H9 (cell line): ENCODE results near the gene RASGRF2. TPM values are rescaled to one million over a fixed set of nuclear protein-coding genes. Genes with fewer than 3 reads are reported as not detected.

Experiments
- DNase-seq: peaks from one replicate; pipeline ENCODE4 v3.0.0-alpha.2; 2017
- H2AFZ ChIP-seq: one replicate; pipeline ENCODE4 v1.6.1; 2013; ENCODE audit warnings: mild to moderate bottlenecking, low read length, control low read depth, moderate library complexity
- H2AK5ac ChIP-seq: 2 replicates; pipeline ENCODE4 v1.6.1; 2013; ENCODE audit warnings: low read length, control low read depth, mixed read lengths; ENCODE audit not compliant: insufficient read length
- H2BK120ac ChIP-seq: one replicate; pipeline ENCODE4 v1.6.1; 2013; ENCODE audit warnings: low read depth, mild to moderate bottlenecking, low read length, control low read depth, inconsistent platforms; ENCODE audit not compliant: poor library complexity, severe bottlenecking
- H2BK12ac ChIP-seq: 2 replicates; pipeline ENCODE4 v1.6.1; 2013; ENCODE audit warnings: low read length, control low read depth, mixed read lengths, low read depth; ENCODE audit not compliant: insufficient read length
- H2BK15ac ChIP-seq: 2 replicates; pipeline ENCODE4 v1.6.1; 2013; ENCODE audit warnings: low read depth, low read length, control low read depth
- H2BK20ac ChIP-seq: one replicate; pipeline ENCODE4 v1.6.1; 2013; ENCODE audit warnings: low read depth, mild to moderate bottlenecking, low read length, control low read depth, inconsistent platforms; ENCODE audit not compliant: poor library complexity, severe bottlenecking
- H2BK5ac ChIP-seq: 2 replicates; pipeline ENCODE4 v1.6.1; 2013; ENCODE audit warnings: low read length, control low read depth, mixed read lengths; ENCODE audit not compliant: insufficient read length
- H3K14ac ChIP-seq: 2 replicates; pipeline ENCODE4 v1.6.1; 2013; ENCODE audit warnings: low read length, control low read depth; ENCODE audit not compliant: insufficient read depth
- H3K18ac ChIP-seq: 2 replicates; pipeline ENCODE4 v1.6.1; 2013; ENCODE audit warnings: low read depth, mild to moderate bottlenecking, mixed read lengths, low read length, control low read depth; ENCODE audit not compliant: insufficient read length
- H3K23ac ChIP-seq: 2 replicates; pipeline ENCODE4 v1.6.1; 2013; ENCODE audit warnings: low read length, control low read depth, mixed read lengths, low read depth; ENCODE audit not compliant: insufficient read length
- H3K23me2 ChIP-seq: 2 replicates; pipeline ENCODE4 v1.6.1; 2013; ENCODE audit warnings: low read depth, mild to moderate bottlenecking, mixed read lengths, low read length, control low read depth; ENCODE audit not compliant: insufficient read length, poor library complexity, severe bottlenecking
- H3K27ac ChIP-seq: 2 replicates; pipeline ENCODE4 v1.5.1; 2013; ENCODE audit warnings: low read length, control low read depth, mixed read lengths, low read depth; ENCODE audit not compliant: insufficient read length
- H3K27me3 ChIP-seq: 2 replicates; pipeline ENCODE4 v1.6.1; 2013; ENCODE audit warnings: low read length, control low read depth, inconsistent platforms; ENCODE audit not compliant: insufficient read depth
- H3K4ac ChIP-seq: 2 replicates; pipeline ENCODE4 v1.6.1; 2013; ENCODE audit warnings: low read depth, mild to moderate bottlenecking, control low read depth, inconsistent platforms, low read length, moderate library complexity
- H3K4me1 ChIP-seq: 2 replicates; pipeline ENCODE4 v1.6.1; 2013; ENCODE audit warnings: low read length, control low read depth, inconsistent platforms; ENCODE audit not compliant: insufficient read depth
- H3K4me2 ChIP-seq: 2 replicates; pipeline ENCODE4 v1.6.1; 2013; ENCODE audit warnings: low read length, control low read depth, mixed read lengths; ENCODE audit not compliant: insufficient read length, insufficient read depth
- H3K56ac ChIP-seq: 2 replicates; pipeline ENCODE4 v1.6.1; 2013; ENCODE audit warnings: low read depth, mild to moderate bottlenecking, mixed read lengths, low read length, control low read depth; ENCODE audit not compliant: insufficient read length
- H3K79me1 ChIP-seq: 2 replicates; pipeline ENCODE4 v1.6.1; 2013; ENCODE audit warnings: low read depth, mild to moderate bottlenecking, moderate library complexity, low read length, control low read depth, inconsistent platforms; ENCODE audit not compliant: insufficient read depth, poor library complexity, severe bottlenecking
- H3K79me2 ChIP-seq: 2 replicates; pipeline ENCODE4 v1.6.1; 2013; ENCODE audit warnings: low read length, control low read depth, inconsistent platforms; ENCODE audit not compliant: insufficient read depth
- H3K9ac ChIP-seq: 2 replicates; pipeline ENCODE4 v1.6.1; 2013; ENCODE audit warnings: low read length, control low read depth, mixed read lengths; ENCODE audit not compliant: insufficient read length; ENCODE audit errors: extremely low read depth
- H3K9me3 ChIP-seq: one replicate; pipeline ENCODE4 v1.6.1; 2013; ENCODE audit warnings: low read depth, low read length, inconsistent platforms; ENCODE audit not compliant: control insufficient read depth
- H3T11ph ChIP-seq: one replicate; pipeline ENCODE4 v1.6.1; 2013; ENCODE audit warnings: mild to moderate bottlenecking, low read length, control low read depth, inconsistent platforms
- H4K20me1 ChIP-seq: one replicate; pipeline ENCODE4 v1.6.1; 2013; ENCODE audit not compliant: control insufficient read depth, insufficient read length, insufficient read depth
- H4K5ac ChIP-seq: 2 replicates; pipeline ENCODE4 v1.6.1; 2013; ENCODE audit warnings: low read depth, mild to moderate bottlenecking, mixed read lengths, low read length, control low read depth; ENCODE audit not compliant: insufficient read length
- H4K8ac ChIP-seq: replicated peaks from 2 replicates; pipeline ENCODE4 v1.6.1; 2013; ENCODE audit warnings: low read length, control low read depth, mixed read lengths, low read depth; ENCODE audit not compliant: insufficient read length
- H4K91ac ChIP-seq: 2 replicates; pipeline ENCODE4 v1.6.1; 2013; ENCODE audit warnings: low read depth, mild to moderate bottlenecking, moderate library complexity, mixed read lengths, low read length, control low read depth; ENCODE audit not compliant: insufficient read length
- H3K27ac Mint-ChIP-seq, 3 experiments: 2 replicates in 2 of 3; 3 replicates in 1 of 3; pipeline ENCODE4 v1.8.0; 2020 to 2021; ENCODE audit warnings: mixed read lengths in 3 of 3, mild to moderate bottlenecking in 1 of 3, moderate library complexity in 1 of 3
- H3K27me3 Mint-ChIP-seq: 2 replicates; pipeline ENCODE4 v1.8.0; 2021; ENCODE audit warnings: low read depth, mild to moderate bottlenecking, moderate library complexity, mixed read lengths
- H3K36me3 Mint-ChIP-seq, 3 experiments: 2 replicates in 2 of 3; 3 replicates in 1 of 3; pipeline ENCODE4 v1.8.0; 2020 to 2021; ENCODE audit warnings: low read depth in 3 of 3, mixed read lengths in 3 of 3; ENCODE audit not compliant: insufficient read depth in 1 of 3
- H3K4me1 Mint-ChIP-seq, 2 experiments: 2 replicates each; pipeline ENCODE4 v1.8.0; 2020; ENCODE audit warnings: mixed read lengths in 2 of 2
- H3K4me3 Mint-ChIP-seq, 2 experiments: 2 replicates in 1 of 2; 3 replicates in 1 of 2; pipeline ENCODE4 v1.8.0; 2020 to 2021; ENCODE audit warnings: mild to moderate bottlenecking in 2 of 2, mixed read lengths in 2 of 2, moderate library complexity in 1 of 2
- H3K9me3 Mint-ChIP-seq, 2 experiments: 2 replicates in 1 of 2; 3 replicates in 1 of 2; pipeline ENCODE4 v1.8.0; 2020; ENCODE audit warnings: mild to moderate bottlenecking in 2 of 2, mixed read lengths in 2 of 2, moderate library complexity in 1 of 2
- WGBS: extraction: QIAGEN DNeasy Blood & Tissue Kit; methylation state at CpG from one replicate; pipeline ENCODE4 v1.1.7; 2013; ENCODE audit warnings: missing lambda C conversion rate, low lambda C conversion rate, mixed read lengths; ENCODE audit not compliant: insufficient read length; ENCODE audit errors: extremely low coverage; 5-methylcytosine and 5-hydroxymethylcytosine counted together
- total RNA-seq: library from RNA; stranded (reverse); gene quantifications from 2 replicates; pipeline ENCODE4 v1.2.1, GENCODE V29; 2021
- TF ChIP-seq, protein P1 (sequence below): fragments of 200-600 bp; sonication (generic); conservative IDR thresholded peaks from 3 replicates; pipeline ENCODE4 v1.8.0; 2021; ENCODE audit warnings: antibody characterized with exemption, mild to moderate bottlenecking

The RASGRF2 gene
- total RNA-seq, 1 experiment from 2014 or later = 13.5 TPM

DNA sequence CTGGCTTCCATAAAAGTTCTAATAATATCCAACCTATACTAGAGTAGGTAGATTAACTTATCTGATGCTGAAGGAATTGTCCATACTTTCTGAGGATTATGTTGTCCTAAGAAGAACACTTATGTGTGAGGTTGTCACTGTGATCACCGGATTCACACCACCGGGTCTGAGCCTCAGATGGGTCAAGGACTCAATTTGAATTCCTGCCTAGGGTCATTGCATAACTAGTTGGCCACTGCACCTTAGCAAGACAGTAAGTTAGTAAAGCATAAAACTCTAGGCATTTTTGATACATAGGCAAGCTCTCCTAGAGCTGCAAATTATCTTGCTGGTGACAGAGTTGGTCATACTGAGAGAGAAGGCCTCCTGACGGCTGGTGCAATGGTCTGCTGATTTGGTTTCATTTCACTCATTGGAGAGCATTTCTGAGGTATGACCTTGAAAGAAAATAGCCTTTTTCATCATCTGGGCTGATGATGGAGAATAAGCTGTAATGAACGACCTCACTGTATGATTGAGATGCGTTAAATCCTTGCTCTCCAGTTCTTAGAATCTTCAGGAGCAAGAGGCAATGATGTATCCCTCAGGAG, 200.9 kb downstream of the RASGRF2 start:
- Histone ChIP-seq H2BK5ac (no peak overlapping the region), H4K5ac (no peak overlapping the region), H3K4me1 (no peaks in the 10 kb centered on the region), H2AK5ac (no peak overlapping the region), H3K79me2 (no peaks in the 10 kb centered on the region), H3K27ac (no peak overlapping the region), H3K14ac (no peak overlapping the region), H2BK12ac (no peak overlapping the region), H3K4ac (no peak overlapping the region), H2BK15ac (no peak overlapping the region), H4K91ac (no peak overlapping the region), H2BK20ac (no peak overlapping the region), H2AFZ (no peak overlapping the region), H3K27me3 (no peaks in the 10 kb centered on the region), H4K8ac (no peak overlapping the region), H2BK120ac (no peak overlapping the region), H3K23me2 (no peaks in the 10 kb centered on the region), H3K9ac (no peak overlapping the region), H4K20me1 (no peaks in the 10 kb centered on the region), H3K18ac (no peak overlapping the region), H3K9me3 (no peaks in the 10 kb centered on the region), H3K4me2 (no peak overlapping the region), H3K23ac (no peak overlapping the region), H3K79me1 (no peaks in the 10 kb centered on the region), H3K56ac (no peak overlapping the region), H3T11ph (no peak overlapping the region)
- no peaks in the 10 kb centered on the region for H3K27me3 Mint-ChIP-seq
- no peak overlapping the region for H3K27ac Mint-ChIP-seq
- peaks cover 0 to 2% (median 0%) of the 10 kb centered on the region in 3 experiments; a peak in 1 of 7 replicates for H3K36me3 Mint-ChIP-seq
- no peak overlapping the region for H3K4me3 Mint-ChIP-seq
- DNase-seq = no peak
- WGBS = no CpG with 5 or more reads among the region's 5 CpGs
- TF ChIP-seq, protein P1, sequence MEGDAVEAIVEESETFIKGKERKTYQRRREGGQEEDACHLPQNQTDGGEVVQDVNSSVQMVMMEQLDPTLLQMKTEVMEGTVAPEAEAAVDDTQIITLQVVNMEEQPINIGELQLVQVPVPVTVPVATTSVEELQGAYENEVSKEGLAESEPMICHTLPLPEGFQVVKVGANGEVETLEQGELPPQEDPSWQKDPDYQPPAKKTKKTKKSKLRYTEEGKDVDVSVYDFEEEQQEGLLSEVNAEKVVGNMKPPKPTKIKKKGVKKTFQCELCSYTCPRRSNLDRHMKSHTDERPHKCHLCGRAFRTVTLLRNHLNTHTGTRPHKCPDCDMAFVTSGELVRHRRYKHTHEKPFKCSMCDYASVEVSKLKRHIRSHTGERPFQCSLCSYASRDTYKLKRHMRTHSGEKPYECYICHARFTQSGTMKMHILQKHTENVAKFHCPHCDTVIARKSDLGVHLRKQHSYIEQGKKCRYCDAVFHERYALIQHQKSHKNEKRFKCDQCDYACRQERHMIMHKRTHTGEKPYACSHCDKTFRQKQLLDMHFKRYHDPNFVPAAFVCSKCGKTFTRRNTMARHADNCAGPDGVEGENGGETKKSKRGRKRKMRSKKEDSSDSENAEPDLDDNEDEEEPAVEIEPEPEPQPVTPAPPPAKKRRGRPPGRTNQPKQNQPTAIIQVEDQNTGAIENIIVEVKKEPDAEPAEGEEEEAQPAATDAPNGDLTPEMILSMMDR = no peak
- peaks cover 0 to 2% of the 10 kb centered on the region in 2 experiments; a peak in 1 of 5 replicates for H3K9me3 Mint-ChIP-seq
- 0 out of 4 replicates have a peak, but pooled peaks cover 2 to 5% of the 10 kb centered on the region in 2 experiments for H3K4me1 Mint-ChIP-seq
